Measurements from ENCODE around the gene KLK14. TPM values are rescaled to one million over a fixed set of nuclear protein-coding genes. Genes with fewer than 3 reads are reported as not detected.
A peak's percentile ranks its signal among the peaks of the same experiment; 100 is the strongest.

The KLK14 gene
- polyA plus RNA-seq, 1 donor from 2014 or later, result not detected

DNA sequence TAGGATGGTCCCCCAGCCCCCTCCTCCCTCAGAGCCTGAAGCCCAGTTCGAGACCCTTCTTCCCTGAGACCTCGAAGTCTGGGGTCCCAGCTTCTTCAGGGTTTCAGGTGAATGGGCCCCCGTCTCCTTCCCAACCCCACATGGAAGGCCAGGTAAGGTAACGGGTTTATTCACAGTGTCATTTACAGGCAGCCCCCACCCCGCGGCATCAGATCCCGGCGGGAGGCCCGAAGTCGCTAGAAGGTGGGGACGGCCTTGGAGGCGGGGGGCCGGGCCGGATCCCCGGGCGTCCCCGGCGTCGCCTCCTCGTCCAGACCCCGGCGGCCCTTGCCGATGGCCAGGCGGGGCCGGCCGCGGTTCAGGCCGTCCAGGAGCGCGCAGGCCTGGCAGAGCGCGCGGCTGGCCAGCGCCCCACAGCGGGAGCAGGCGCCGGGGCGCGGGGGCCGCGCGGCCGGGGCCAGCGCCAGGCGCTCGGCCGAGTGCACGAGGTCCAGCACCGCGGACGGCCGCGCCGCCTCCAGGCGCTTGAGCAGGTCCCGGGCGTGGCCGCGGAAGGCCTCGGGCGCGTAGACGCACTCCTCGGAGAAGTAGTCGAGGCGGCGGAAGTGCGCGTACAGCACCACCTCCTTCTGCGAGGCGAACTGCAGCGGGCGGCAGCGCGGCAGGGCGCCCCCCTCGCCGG lies 15.8 kb upstream of the KLK14 start:
- Mint-ChIP-seq H3K27me3 (no peaks in the 10 kb centered on the region), H3K27ac (peak overlapping the region in 1 of 3 donors; percentile 19), H3K4me3 (no peak overlapping the region)

DNA sequence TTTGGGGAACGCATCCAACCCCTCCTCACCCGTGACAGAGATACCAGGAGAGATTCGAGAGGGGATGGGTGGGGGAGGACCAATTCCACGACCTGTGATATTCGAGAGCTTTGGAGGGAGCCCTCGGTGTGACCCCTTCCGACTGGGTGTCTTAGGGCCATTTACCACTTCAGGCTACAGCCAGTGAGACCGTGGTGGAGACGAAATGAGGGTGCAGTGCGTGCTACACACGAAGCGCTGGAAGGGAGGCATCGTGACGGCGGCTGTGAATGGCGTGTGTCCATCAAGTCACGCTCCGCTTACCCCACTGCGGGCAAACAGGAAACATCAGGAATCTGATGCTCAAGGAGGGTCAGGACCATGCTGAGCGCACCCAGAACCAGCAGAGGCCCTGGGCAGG lies 15.1 kb upstream of the KLK14 start:
- Mint-ChIP-seq H3K9me3 (no peaks in the 10 kb centered on the region), H3K4me1 (peaks cover 3 to 5% (median 4%) of the 10 kb centered on the region in 3 donors), H3K36me3 (peaks cover 6% of the 10 kb centered on the region), H3K27me3 (no peaks in the 10 kb centered on the region), H3K4me3 (no peak overlapping the region), H3K27ac (peak overlapping the region in 1 of 3 donors; percentile 19)

More for the DNA sequence above, 15.8 kb upstream of the KLK14 start:
- no peaks in the 10 kb centered on the region for H3K9me3 Mint-ChIP-seq
- H3K4me1 Mint-ChIP-seq, result peaks cover 3 to 4% (median 4%) of the 10 kb centered on the region in 3 donors
- H3K36me3 Mint-ChIP-seq, result peaks cover 6% of the 10 kb centered on the region

DNA sequence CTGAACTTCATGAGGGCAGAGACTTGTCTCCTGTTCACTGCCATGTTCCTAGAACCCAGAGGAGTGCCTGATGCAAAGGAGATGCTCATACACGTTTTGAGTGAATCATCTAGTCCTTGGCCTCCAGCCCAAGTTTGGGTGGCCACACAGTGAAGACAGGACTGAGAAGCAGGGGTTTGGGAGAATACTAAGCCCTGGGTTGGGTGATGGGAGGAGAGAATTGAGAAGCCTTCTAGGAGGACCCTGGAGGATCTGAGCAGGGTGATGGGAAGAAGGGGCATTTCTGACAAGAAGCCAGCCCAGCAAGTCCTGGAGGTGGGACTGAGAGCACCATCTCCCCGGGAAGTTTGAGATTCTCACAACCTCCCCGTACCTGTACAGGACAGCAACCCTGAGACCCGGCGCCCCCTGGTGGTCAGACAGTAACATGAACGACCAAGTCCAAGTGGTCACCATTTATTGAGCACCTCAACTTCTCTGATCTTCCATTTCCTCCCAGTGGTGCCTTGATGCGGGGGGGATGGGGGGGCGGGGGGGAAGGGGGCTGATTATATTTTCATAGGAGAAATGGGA lies 14.6 kb upstream of the KLK14 start:
- Mint-ChIP-seq H3K9me3 (no peaks in the 10 kb centered on the region), H3K27ac (no peak overlapping the region), H3K4me3 (no peak overlapping the region), H3K36me3 (peaks cover 6% of the 10 kb centered on the region), H3K4me1 (peaks cover 3 to 10% (median 3%) of the 10 kb centered on the region in 3 donors), H3K27me3 (no peaks in the 10 kb centered on the region)

DNA sequence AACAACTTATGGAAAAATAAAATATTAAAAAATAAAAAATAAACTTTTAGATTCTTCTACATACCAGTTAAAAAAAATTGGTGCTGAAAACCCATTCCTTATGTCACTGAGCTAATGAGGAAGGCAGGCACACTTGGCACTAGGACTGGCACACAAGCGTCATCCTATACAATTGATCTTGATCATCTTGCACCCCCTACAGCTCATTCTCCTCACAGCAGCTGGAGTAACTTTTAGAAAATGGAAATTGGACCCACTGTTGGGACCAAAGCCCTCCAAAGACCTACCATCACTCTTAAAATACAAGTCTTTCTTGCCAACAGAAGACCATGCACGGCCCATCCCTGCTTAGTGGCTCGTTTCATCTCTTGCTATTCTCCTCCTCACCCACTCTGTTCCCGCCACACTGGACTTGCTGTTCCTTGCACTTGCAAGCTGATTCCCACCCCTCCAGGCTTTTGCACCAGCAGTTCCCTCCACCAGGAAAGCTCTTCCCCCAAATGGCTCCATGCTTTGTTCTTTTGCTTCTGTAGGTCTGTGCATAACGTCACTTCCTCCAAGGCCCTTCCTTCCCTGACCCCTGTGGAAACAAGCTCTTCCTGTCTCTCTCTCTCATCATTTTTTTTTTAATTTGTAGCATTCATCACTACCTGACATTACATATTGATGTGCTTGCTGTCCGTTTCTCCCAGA lies 13.9 kb upstream of the KLK14 start:
- Mint-ChIP-seq H3K27me3 (no peaks in the 10 kb centered on the region), H3K27ac (no peak overlapping the region), H3K4me1 (peaks cover 3 to 11% (median 3%) of the 10 kb centered on the region in 3 donors), H3K36me3 (peaks cover 6% of the 10 kb centered on the region), H3K4me3 (no peak overlapping the region), H3K9me3 (no peaks in the 10 kb centered on the region)

DNA sequence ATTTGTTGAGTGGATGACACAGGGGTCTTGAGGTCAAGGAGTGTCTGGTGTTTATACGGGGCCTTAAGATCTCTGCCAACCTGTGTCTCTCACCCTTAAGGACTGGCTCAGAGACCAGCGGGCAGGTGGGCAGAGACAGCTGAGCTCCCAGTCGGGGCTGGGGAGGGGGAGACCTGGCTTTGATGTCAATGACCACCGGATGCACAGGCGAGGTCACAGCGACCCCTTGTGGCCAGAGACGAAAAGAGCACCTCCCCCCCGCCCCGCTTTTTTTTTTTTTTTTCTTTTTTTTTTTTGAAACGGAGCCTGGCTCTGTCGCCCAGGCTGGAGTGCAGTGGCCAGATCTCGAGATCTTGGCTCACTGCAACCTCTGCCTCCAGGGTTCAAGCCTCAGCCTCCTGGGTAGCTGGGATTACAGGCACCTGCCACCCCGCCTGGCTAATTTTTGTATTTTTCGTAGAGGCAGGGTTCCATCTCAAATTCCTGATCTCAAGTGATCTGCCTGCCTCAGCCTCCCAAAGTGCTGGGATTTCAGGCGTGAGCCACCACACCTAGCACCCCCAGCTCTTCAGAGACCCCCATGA lies 12.1 kb upstream of the KLK14 start:
- Mint-ChIP-seq H3K4me3 (no peak overlapping the region), H3K4me1 (peaks cover 3 to 11% (median 3%) of the 10 kb centered on the region in 3 donors), H3K27me3 (no peaks in the 10 kb centered on the region), H3K9me3 (no peaks in the 10 kb centered on the region), H3K27ac (peak overlapping the region in 2 of 3 donors; percentile 63 to 77), H3K36me3 (peaks cover 6% of the 10 kb centered on the region)

DNA sequence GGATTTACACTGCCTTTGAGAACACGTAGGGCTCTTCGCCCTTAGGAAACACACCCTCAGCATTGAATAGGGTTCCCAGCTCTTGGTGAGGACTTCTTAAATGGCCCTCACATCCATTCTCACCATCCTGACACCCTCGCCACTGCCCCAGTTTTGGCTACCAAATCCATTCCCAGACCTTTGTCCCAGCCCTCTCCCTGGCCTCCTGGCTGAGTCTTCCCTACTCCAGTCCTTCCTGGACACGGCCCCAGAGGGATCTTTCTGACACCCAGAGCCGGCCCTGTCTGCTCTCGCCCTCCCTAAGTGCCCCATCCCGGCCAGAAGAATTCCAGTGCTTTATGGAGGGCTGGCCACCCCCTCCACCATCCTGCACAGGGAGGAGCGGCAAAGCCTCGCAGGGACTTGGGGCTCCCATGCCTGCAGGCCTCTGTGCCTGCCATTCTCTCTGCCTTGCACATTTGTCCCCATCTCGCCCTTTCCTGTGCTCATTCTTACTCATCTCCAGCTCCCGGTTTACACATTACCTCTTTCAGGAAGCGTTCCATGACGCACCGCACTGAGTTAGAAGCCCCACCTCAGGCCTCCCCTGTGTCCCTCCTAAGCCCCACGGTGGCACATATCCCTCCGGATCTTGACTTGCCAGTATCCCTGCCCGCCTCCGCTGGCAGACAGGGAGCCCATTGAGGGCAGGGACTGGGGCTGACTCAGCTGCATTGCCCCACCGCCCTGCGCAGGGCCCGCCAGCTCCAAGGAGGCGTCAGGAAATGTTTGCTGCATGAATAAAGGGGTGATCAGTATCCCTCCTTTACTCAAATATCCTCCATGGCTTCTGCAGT lies 11.0 kb upstream of the KLK14 start:
- H3K4me1 Mint-ChIP-seq, result peaks cover 3 to 11% (median 3%) of the 10 kb centered on the region in 3 donors
- peak overlapping the region in 1 of 4 donors; percentile 21 for H3K4me3 Mint-ChIP-seq
- peaks cover 2% of the 10 kb centered on the region for H3K36me3 Mint-ChIP-seq
- no peaks in the 10 kb centered on the region for H3K9me3 Mint-ChIP-seq
- peak overlapping the region in 2 of 3 donors; percentile 65 to 77 for H3K27ac Mint-ChIP-seq
- no peaks in the 10 kb centered on the region for H3K27me3 Mint-ChIP-seq

DNA sequence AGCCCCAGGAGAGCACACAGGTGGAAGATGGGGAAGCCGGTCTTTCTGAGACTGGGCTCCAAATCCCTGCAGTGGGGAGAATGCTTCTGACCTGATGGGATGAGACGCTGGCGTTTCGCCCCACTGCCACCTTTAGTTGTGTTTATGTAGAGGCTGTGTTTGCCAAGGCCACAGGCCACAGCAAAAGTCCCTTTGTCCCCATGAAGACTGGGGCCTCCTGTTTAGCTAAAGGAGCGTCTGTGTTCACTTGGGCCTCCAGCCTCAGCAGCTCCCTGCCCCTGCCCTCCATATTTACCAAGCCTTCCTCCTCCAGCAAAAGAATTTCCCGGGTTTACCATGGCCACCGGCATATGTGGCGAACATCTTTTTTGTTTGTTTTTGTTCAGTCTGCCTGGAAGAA lies 10.4 kb upstream of the KLK14 start:
- Mint-ChIP-seq H3K27ac (no peak overlapping the region), H3K36me3 (peaks cover 4% of the 10 kb centered on the region), H3K4me3 (no peak overlapping the region), H3K27me3 (no peaks in the 10 kb centered on the region), H3K9me3 (no peaks in the 10 kb centered on the region), H3K4me1 (peaks cover 3 to 11% (median 3%) of the 10 kb centered on the region in 3 donors)

DNA sequence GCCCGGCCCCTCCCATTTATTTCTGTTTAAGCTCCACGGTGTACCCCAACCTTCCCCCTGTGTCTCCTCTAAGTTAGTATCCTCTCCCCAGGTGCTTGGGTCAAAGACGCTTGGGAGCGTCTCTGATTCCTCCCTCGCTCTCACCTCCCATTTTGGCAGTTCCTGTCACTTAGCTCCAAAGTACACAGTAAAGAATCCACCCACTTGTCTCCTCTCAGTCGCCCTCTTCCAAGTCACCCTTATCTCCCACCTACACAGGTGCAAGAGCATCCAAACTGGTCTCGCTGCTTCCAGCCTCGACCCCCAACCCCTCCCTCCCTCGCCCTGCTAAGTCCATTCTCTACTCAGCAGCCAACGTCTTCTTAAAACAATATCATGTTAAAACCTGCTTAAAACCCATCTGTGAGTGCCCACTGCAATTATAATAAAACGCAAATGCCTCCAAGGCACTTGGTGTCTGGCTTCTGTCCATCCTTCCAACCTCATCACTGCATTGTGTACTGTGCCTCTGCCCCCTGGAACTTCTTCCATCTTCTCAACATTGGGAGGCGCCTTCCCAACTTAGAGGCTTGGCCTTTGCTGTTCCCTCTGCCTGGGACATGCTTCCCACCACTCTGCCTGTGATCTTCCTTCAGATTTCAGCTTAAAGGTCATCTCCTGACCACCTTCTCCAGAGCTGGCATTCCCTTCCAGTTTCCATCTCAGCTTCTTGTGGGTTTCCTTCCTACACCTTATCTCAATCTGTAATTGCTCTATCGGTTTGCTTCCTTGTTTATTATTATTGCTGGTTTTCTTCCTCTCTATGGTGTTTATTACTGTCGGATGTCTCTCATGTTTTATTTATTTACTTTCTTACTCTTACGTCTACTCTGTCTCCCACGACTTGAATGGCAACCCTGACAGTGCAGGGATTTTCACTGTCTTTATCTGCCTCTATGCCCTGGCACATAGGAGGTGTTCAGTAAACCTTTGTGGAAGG lies 9.5 kb upstream of the KLK14 start:
- H3K36me3 Mint-ChIP-seq, result peaks cover 5% of the 10 kb centered on the region
- peak overlapping the region in 1 of 3 donors; percentile 45 for H3K27ac Mint-ChIP-seq
- H3K27me3 Mint-ChIP-seq, result no peaks in the 10 kb centered on the region
- H3K9me3 Mint-ChIP-seq, result no peaks in the 10 kb centered on the region
- H3K4me1 Mint-ChIP-seq, result peaks cover 2 to 11% (median 3%) of the 10 kb centered on the region in 3 donors
- no peak overlapping the region for H3K4me3 Mint-ChIP-seq

DNA sequence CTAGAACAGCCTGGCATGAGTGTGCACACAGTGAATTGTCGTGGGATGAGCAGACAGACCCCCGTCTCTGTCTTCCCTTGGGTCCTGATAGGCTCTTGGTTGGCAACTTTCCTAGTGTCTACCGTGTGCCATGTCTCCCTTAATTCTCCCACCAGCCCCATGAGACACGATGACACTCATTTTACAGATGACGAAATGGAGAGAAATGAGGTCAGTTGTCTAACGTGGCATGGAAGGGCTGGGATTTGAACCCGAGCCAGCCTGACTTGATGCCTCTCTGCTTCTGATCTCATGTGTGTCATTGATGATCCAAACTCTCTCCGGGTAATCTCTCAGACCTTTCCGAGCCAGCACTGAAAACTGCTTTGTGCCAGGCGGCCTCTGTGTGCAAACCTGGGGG lies 8.4 kb upstream of the KLK14 start:
- Mint-ChIP-seq H3K4me3 (no peak overlapping the region), H3K9me3 (no peaks in the 10 kb centered on the region), H3K4me1 (peaks cover 0 to 7% (median 2%) of the 10 kb centered on the region in 3 donors), H3K27ac (no peak overlapping the region), H3K27me3 (no peaks in the 10 kb centered on the region), H3K36me3 (peaks cover 3% of the 10 kb centered on the region)

DNA sequence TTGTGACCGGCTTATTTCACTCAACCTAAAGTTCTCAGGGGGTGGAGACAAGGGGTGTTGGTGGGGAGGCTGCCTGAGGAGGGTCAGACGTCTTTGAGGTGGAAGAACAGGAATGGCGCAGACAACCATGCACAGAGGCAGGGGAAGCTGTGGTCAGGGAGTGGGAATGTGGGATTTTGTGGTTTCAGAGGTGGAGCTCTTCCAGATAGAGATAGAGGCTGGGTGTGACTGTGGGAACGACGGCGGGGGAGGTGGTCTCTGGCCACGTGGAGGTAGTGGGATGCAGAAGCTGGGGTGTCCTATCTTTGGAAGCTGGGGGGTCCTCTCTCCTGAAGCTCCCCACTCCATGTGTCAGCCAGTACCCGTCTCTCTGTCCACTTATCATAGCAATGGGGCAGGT lies 7.8 kb upstream of the KLK14 start:
- no peak overlapping the region for H3K4me3 Mint-ChIP-seq
- no peaks in the 10 kb centered on the region for H3K9me3 Mint-ChIP-seq
- H3K27ac Mint-ChIP-seq, result no peak overlapping the region
- peaks cover 3% of the 10 kb centered on the region for H3K36me3 Mint-ChIP-seq
- no peaks in the 10 kb centered on the region for H3K27me3 Mint-ChIP-seq
- peaks cover 0 to 7% (median 2%) of the 10 kb centered on the region in 3 donors for H3K4me1 Mint-ChIP-seq

DNA sequence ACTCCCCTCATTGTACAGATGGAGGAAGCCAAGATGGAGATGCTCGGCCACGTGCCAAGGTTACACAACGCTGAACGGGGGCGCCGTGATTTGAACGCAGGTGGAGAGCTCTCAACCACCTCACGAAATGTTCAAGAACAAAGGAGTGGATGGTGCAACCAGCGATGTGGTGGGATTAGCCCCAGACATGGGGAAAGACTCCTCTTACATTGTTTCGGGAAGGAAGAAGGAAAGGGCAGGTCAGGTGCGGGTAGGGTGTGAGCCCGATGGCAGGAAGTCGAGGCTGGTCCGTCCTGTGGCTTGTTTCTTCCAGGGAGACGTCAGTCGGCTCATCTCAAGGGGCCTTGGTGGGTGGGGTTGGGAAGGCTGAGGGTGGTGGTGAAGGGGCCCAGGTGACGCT lies 7.1 kb upstream of the KLK14 start:
- no peak overlapping the region for H3K4me3 Mint-ChIP-seq
- no peaks in the 10 kb centered on the region for H3K27me3 Mint-ChIP-seq
- no peaks in the 10 kb centered on the region for H3K9me3 Mint-ChIP-seq
- peaks cover 0 to 7% (median 2%) of the 10 kb centered on the region in 3 donors for H3K4me1 Mint-ChIP-seq
- H3K36me3 Mint-ChIP-seq, result peaks cover 3% of the 10 kb centered on the region
- no peak overlapping the region for H3K27ac Mint-ChIP-seq

DNA sequence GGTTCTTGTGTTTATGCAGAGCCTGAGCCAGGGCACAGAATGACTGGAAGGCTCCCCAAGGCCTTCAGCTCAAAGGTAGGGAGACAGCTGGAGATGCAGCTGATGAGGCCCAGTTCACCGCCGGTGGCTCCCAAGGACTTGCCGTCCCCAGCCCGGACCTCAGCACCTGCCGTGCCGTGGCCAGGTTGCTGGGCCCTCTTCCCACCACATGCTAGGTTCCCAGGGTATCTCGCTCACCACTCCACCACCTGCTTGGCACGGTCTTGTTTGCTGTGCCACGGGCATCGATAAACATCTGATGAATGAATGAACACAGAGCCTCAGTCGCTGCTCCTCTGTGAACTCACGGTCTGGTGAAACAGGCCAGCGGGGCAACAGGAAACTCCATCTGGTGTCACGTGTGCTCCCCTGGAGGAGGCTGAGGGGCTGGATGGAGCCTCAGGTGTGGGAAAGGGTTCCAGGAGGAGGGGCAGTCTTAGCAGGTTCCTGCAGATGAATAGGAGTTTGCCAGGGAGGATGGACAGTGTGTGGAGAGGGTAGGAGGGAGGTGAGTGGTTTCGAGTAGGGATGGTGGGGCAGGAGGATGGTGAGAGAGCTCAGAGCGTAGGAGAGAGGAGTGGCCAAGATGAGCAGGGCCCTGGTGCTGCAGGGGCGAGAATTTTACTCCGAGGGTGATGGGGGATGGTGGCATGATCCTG lies 3.6 kb upstream of the KLK14 start:
- H3K36me3 Mint-ChIP-seq, result peaks cover 3% of the 10 kb centered on the region
- H3K27ac Mint-ChIP-seq, result no peak overlapping the region
- no peak overlapping the region for H3K4me3 Mint-ChIP-seq
- H3K4me1 Mint-ChIP-seq, result peaks cover 0 to 5% (median 0%) of the 10 kb centered on the region in 3 donors
- peaks cover 7% of the 10 kb centered on the region for H3K27me3 Mint-ChIP-seq
- no peaks in the 10 kb centered on the region for H3K9me3 Mint-ChIP-seq

DNA sequence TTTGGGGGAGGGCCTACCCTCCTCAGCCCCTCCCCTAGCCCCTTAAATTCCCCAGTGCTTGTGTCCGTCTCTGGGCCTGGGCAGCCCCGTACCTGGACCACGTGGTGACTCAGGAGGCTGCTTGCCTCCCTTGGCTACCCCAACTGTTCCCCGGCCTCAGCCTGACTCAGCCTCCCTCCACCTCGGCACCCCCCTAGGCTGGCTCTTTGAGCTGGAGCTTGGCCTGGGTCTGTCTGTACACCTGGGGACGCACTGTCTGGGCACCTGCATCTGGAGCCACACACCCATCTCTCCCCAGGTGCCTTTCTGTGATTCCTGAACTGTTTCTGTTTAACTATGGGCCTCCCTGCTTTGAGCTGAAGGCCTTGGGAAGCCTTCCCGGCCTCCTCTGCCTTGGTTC lies 1.8 kb upstream of the KLK14 start:
- no peak overlapping the region for H3K27ac Mint-ChIP-seq
- H3K9me3 Mint-ChIP-seq, result no peaks in the 10 kb centered on the region
- peak overlapping the region in 1 of 4 donors; percentile 16 for H3K4me3 Mint-ChIP-seq
- peaks cover 7% of the 10 kb centered on the region for H3K27me3 Mint-ChIP-seq
- peaks cover 3% of the 10 kb centered on the region for H3K36me3 Mint-ChIP-seq
- H3K4me1 Mint-ChIP-seq, result peaks cover 0 to 5% (median 0%) of the 10 kb centered on the region in 3 donors

Measured in IgD-negative memory B cell (primary cell).